ENCODE measurements around the gene SEMA3D. TPM values are rescaled to one million over a fixed set of nuclear protein-coding genes. Genes with fewer than 3 reads are reported as not detected.
"Not testable (repeated sequence)": the region's sequence is repeated elsewhere in the genome, so short reads cannot be mapped to it uniquely, and the experiment has no call there.

The SEMA3D gene
- total RNA-seq, 4 donors from 2014 or later = 4.8 to 12.7 (median 9.8) TPM

- no peak for DNase-seq (ENCODE audit: low spot score in 2 of 2)
- H3K27ac ChIP-seq = no peak overlapping the region
- no peaks in the 10 kb centered on the region for H3K36me3 ChIP-seq
- TF ChIP-seq CTCF (IDR thresholded peaks at IDR 0.05) (no peak), POLR2A (IDR thresholded peaks at IDR 0.05) (no peak), EP300 (IDR thresholded peaks at IDR 0.05) (no peak)
- no peak overlapping the region for H3K4me3 ChIP-seq
- no peaks in the 10 kb centered on the region for H3K27me3 ChIP-seq
- peaks cover 0 to 10% (median 0%) of the 10 kb centered on the region in 4 donors for H3K4me1 ChIP-seq
- no peaks in the 10 kb centered on the region for H3K9me3 ChIP-seq
- WGBS, 2 donors = 63 to 81% methylated on average over 1 of the region's 1 CpG
Measured at GRCh38 chr7:85000735-85001350, 186.0 kb downstream of the SEMA3D start.

GRCh38 chr7:84999450-84999849, 187.4 kb downstream of the SEMA3D start:
- no peak overlapping the region for H3K4me3 ChIP-seq
- DNase-seq (ENCODE audit: low spot score in 2 of 2) = no peak
- H3K4me1 ChIP-seq = peaks cover 0 to 10% (median 0%) of the 10 kb centered on the region in 4 donors
- no peak overlapping the region for H3K27ac ChIP-seq
- no peaks in the 10 kb centered on the region for H3K9me3 ChIP-seq
- no peaks in the 10 kb centered on the region for H3K27me3 ChIP-seq
- H3K36me3 ChIP-seq = no peaks in the 10 kb centered on the region
- WGBS, 2 donors = 80 to 83% methylated on average over 8 of the region's 8 CpGs
- TF ChIP-seq POLR2A (IDR thresholded peaks at IDR 0.05) (no peak), CTCF (IDR thresholded peaks at IDR 0.05) (no peak), EP300 (IDR thresholded peaks at IDR 0.05) (no peak)

- DNase-seq (ENCODE audit: low spot score in 2 of 2) = no peak
- H3K4me3 ChIP-seq = no peak overlapping the region
- H3K27ac ChIP-seq = no peak overlapping the region
- TF ChIP-seq CTCF (IDR thresholded peaks at IDR 0.05) (no peak), POLR2A (IDR thresholded peaks at IDR 0.05) (no peak), EP300 (IDR thresholded peaks at IDR 0.05) (no peak)
- H3K9me3 ChIP-seq = no peaks in the 10 kb centered on the region
- H3K4me1 ChIP-seq = peaks cover 0 to 10% (median 0%) of the 10 kb centered on the region in 4 donors
- no peaks in the 10 kb centered on the region for H3K36me3 ChIP-seq
- no peaks in the 10 kb centered on the region for H3K27me3 ChIP-seq
Measured at GRCh38 chr7:84998665-84999064, 188.2 kb downstream of the SEMA3D start.

- Histone ChIP-seq H3K9me3 (no peaks in the 10 kb centered on the region), H3K4me1 (peaks cover 0 to 8% (median 0%) of the 10 kb centered on the region in 4 donors), H3K27ac (no peak overlapping the region), H3K27me3 (no peaks in the 10 kb centered on the region), H3K4me3 (no peak overlapping the region), H3K36me3 (no peaks in the 10 kb centered on the region)
- no peak for DNase-seq (ENCODE audit: low spot score in 2 of 2)
- 61 to 72% methylated on average over 2 of the region's 2 CpGs for WGBS, 2 donors
- TF ChIP-seq EP300 (IDR thresholded peaks at IDR 0.05) = no peak
- no peak for TF ChIP-seq CTCF (IDR thresholded peaks at IDR 0.05)
- TF ChIP-seq POLR2A (IDR thresholded peaks at IDR 0.05) = no peak
Measured at GRCh38 chr7:84997626-84998025, 189.2 kb downstream of the SEMA3D start.

GRCh38 chr7:84992954-84993353, 193.9 kb downstream of the SEMA3D start:
- H3K27me3 ChIP-seq; H3K36me3 ChIP-seq; H3K4me3 ChIP-seq; DNase-seq (ENCODE audit: low spot score in 2 of 2); H3K9me3 ChIP-seq; H3K27ac ChIP-seq; H3K4me1 ChIP-seq: not testable (repeated sequence)
- 95 to 98% methylated on average over 6 to 9 of the region's 9 CpGs for WGBS, 2 donors

All from tibial nerve (tissue), 4 donors.